Measurements from ENCODE around the gene GRM1.

Gene GRM1

DNA sequence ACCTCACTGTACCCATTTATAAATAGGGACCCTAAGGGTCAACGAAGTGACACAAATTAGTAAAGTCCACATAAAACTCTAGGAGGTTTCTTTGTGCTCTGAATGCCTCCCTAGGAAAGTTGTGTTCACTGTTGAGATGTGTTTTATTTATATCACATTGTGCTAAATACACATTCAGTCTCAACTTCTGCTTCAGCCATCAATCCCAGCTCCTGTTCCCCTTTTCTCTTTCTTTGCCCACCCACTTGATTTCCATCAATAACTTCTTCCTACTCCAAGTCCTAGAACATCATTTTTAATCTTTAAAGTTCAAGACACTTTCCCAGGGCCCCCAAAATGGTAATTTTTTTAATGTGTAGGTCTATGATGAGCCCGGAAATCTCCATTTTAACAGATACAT lies 306.5 kb downstream of the GRM1 start:
- no peak for DNase-seq (ENCODE audit: low read depth)

DNA sequence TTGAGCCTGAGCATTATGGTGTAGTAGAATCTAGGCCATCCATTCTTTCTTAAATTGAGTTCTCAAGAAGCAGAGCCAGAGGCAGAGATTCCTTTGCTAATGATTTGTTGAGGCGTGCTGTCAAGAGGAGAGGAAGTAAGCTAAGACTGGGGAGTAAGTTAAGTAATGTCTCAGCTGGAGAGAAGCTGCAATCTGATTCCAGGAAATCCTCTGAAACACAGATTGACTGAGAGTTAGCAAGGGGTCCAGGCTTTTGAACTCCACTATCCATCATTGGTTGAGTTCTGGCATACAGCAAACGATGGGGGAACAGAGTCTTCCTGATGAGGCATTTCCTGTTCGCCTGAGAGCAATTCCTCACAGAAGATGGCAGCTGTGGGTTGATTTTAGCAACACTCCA lies 307.3 kb downstream of the GRM1 start:
- no peak for DNase-seq (ENCODE audit: low read depth)

DNA sequence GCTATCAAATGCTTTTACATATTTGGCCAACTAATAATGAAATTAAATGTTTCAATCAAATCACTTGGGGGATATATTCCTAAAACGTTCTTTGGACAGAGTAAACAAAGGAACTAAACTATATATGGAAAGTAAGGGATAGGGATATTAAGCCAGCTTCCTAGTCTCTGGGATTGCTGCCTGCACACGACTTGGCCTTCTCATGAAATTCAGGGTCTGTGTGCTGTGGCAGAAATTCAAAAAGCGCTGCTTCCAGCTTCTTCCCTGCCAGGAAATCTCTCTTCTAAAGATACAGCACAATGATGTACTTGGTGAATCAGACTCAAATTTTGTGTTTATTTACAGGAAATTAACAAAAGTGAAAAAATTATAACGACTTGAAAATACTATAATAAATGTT lies 308.5 kb downstream of the GRM1 start:
- no peak for DNase-seq (ENCODE audit: low read depth)

DNA sequence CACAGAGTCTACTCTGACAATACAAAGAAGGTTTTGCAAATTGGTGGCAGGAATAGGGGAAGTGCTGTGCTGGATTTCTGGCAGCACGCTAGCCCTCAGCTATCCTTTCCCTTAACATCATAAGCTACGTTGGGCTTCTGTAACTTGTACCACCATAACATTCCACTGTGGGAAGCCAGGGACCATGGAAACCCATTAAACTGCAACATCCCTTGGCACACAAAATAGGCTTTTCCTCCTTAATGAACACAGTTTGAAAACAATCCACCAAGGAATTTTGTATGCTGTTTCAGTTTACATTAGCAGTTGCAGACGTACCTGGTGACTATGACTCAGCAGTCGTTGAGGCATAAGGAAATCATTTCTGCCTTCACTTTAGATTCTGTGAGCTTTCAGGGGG lies 310.9 kb downstream of the GRM1 start:
- no peak for DNase-seq (ENCODE audit: low read depth)

DNA sequence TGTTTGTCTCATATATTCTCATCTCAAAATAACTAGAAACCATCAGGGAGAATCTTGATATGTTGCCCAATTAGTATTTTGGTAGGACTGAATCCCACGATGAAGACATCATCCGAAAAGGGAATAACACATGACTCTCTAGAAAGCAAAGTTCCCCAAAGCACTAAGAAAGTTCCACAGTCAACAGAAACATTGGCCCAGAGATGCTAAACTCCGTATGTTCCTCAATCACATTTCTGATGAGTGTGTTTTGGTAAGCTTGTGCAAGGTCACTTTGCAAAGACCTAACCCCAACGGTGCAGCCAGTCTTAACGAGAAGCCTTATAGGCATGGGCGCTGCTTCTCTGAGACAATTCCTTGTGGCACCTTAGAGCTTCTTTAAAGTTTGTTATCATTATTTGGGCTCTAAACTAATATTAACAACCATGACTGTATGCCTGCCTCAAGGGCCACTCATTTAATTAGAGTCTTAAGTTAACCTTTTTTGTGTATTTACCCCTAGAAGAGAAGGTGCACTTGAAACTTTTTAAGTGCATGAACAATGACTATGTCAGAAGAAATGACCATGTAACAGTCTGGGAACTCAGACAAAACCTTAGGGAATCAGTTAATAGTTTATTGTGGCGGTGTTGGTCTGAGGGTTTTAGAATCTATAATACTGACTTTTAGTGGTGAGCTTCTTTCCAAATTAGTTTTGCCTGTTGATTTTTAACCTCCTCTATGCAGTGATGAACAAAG lies 312.8 kb downstream of the GRM1 start:
- no peak for DNase-seq (ENCODE audit: low read depth)

DNA sequence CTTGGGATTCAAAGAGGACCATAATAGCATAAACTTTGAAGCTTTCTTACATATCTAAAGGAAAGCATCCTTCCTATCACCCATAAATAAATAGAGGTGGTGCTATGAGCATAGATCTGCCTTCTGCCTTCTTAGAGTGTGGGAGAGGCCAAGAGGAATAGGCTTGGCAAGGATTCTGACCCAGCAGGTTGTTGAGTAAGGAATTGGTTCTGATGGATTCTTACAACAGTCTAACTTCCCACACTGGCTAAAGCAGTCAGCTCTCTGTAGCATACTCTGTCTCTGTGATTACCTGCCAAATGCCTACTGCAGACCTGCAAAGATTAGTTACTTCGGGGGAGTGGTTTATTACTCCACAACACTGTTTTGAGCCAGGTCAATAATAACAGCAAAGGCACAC lies 316.7 kb downstream of the GRM1 start:
- DNase-seq (ENCODE audit: low read depth), result no peak

DNA sequence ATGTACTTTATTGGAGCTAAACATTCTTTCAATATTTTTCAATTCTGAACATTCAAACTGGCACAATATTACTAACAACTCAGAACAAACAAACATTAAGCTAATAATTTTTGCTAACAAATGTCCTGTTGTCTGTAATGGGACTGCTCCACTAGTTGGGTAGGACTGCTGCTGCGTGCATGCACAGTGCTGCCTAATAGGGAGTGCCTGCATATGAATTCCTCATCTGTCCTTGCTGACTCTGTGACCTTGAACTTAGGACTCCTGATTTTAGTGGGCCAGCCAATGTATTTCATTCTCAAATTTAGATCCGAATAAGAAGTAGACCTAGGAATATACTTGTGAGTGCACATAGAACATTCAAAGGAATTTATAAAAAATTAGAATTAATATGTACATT lies 318.2 kb downstream of the GRM1 start:
- no peak for DNase-seq (ENCODE audit: low read depth)

DNA sequence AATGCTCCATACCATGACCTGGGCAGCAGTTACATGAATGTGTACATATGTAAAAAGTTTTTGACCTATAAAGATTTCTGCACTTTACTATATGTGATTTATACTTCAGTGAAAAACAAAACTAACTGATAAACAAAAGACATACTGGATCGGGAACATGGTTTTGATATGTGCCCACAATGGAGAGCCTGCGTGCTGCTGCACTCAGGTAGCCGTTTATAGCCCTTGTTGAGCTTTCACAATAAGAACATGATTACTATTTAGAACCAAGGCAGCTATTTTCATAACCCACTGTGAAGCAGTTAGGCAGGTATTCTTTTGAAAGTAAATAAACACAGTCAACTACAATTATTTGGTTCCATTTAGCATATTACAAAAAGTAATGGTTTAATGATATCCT lies 318.8 kb downstream of the GRM1 start:
- DNase-seq (ENCODE audit: low read depth), result no peak

DNA sequence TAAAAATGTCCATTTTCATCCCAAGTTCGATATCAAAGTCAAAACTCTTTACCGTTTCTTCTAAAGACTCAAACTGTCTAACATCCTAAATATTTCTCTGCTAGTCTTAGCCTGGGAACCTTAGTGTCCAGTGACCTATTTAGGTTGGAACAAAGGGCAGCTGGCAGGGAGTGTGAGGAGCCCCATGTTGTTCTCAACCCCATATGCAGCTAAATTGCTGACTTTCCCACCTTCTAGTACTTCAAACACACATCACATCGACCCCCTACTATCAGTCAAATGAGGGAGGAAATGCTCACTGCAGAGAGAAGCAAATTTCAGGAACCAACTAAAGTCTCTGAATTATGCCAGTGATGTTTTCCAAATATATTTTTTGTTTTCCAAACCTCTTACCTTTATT lies 322.2 kb downstream of the GRM1 start:
- no peak for DNase-seq (ENCODE audit: low read depth)

DNA sequence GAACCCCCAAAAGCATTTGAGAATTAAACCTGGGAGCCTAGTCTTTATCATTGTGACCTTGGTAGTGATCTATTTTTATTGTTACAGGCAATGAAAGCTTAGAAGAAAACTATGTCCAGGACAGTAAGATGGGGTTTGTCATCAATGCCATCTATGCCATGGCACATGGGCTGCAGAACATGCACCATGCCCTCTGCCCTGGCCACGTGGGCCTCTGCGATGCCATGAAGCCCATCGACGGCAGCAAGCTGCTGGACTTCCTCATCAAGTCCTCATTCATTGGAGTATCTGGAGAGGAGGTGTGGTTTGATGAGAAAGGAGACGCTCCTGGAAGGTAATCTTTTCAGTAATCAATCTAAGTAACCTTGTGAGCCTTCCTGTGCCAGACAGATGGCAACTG lies 323.3 kb downstream of the GRM1 start:
- no peak for DNase-seq (ENCODE audit: low read depth)

DNA sequence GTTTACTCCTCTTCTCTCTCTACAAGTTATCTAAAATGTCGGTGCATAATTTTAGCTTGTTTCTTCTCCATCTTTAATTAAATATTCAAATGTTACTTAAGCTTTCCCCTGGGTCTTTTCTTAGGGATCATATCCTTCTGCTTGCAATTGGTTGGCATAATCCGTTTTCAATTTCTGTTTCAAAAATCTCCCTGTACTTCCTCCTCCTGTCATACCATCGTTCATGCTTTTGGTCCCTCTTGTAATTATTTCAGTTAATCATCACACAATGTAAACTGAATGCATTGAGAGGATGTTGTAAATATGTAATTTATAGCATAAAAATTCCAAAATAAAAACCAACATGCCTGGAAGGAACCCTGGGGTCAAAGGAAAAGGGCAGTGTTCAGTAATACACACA lies 325.6 kb downstream of the GRM1 start:
- DNase-seq (ENCODE audit: low read depth), result no peak

DNA sequence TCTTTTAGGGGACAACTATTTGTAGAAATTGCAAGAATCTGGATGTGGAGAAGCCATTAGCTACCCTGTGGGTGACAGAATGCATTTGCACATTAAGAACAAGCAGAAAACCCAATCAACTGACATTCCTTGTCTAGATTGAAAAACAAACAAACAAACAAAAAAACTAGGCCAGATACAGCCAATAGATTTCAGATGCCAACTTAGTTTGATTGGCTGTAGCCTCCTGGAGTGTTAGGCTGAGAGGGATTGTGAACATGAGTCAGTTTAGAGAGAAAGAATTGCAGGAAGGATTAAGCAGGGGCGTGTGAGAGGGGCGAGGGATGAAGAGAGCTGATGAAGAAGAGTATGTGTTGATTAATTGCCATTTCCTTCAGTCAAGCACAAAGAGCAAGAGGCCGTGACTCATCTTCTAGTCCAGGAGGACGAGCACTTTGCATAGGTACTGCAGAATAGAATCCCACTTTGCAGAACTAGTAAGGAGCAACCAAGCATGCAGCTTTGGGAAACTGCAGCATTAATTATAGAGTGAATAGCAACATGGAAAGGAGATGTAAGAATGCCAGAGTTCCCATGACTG lies 326.7 kb downstream of the GRM1 start:
- DNase-seq (ENCODE audit: low read depth), result no peak

DNA sequence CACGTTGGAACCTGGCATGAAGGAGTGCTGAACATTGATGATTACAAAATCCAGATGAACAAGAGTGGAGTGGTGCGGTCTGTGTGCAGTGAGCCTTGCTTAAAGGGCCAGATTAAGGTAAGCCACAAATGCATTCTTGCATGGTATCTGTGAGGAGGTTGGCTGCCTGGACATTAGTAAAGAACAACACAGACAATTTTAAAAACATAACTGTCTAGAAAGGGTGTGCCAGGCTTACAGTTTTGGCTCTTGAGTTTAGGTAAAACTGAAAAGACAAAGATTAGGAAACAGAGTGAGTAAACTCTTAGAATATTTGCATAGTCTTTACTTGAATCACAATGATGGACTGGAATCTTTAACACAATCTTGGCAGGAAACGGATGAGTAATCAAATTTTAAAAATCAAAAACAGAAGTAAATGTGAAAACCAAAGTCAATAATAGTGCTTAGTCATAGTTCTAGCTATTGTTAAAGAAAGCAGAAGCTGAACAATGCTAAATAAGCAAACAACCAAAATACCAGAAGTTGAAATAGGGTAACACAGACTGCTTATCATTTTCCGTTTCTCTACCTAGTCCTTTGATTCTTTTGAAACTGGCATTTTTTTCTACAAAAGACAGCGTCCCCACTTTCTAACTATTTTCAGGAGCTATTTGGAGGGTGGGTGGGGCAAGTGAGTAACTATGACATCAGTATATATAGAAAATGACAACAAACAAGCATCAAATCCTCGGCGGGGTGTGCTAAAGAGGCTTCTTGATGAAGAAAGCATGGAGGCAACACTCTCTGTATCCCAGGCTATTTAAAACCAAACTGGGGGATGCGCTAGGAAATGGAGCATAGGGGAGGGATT lies 328.9 kb downstream of the GRM1 start:
- peak; percentile 73 for DNase-seq (ENCODE audit: low read depth)

DNA sequence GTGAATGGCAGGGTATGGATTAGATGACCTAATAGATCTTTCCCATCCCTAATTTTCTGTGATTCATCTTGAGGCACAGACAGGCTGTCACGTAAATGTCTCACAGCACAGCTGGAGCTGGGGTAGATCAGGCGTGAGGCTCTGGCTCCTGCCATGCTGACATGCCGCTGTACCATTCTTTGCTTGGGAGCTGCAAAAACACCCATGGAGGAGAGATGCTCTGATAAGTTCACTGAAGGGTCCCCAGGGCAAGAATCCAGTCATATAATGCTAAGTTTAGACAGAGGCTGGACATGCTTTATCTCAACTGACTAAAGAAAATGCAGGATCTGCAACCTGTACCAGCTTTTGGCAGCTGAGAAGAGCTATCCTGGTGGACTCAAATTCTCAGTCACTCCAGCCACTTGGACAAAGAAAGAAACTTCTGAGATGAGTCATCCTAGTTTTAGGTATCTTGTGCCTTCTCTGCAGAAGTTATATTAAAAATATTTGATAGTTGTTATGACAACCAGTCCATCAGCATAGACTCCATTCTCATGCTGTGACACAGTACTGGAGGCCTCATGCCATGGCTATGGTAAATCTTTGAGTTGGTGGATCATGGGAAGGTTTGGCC lies 329.7 kb downstream of the GRM1 start:
- peak; percentile 19 for DNase-seq (ENCODE audit: low read depth)

DNA sequence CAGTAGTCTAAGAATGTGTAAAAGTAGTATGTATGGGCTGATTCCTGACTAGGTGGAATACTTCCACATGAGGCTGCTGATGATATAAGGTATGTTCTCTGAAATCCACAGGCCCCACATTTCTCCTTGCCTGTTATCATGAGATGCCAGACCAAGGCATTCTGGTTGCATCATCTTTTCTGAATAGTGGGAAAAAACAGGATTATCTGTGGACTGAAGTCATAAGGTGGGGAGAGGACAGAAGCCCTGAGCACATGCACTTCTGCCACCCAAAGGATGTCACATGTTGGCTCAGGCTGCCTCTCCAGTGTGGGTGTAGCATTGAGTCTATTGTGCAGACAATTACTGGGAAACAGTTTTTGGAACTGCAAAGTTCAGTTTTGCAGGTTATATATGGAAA lies 330.3 kb downstream of the GRM1 start:
- DNase-seq (ENCODE audit: low read depth), result no peak

DNA sequence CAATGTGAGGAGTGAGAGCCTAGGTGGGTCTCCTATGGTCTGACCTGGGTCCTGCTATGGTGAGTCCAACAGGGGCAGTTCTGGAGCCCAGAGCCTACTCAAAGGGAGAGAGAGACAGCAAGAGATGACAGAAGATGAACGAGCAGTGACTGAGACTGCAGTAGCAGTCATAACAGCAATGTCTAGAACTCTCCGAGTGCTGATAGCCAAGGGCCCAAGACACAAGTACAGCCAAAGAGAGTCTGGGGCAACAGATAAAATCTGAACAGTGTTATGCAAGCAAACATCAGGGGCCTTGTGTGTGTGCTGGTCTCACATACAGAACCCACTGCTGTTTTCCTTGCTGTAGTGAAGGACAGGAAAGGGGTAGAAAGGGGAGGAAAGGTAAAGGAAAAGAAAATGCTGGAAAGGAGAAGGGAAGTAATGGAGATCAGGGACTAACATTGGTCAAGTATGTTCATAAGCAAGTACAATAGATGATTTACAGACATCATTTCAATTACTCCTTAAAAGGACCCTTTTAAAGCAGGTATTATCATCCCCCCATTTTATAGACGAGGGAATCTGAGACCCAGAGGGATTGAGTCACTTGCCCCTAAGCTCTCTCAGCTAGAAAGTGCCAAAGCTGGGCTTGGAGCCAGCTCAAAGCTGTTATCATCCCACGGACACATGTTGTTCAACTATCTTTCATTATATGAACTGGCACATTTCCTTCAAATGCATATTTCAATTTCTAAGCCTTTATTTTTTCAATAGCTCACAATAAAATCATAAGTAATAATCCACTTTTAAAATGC lies 332.5 kb downstream of the GRM1 start:
- peak; percentile 17 for DNase-seq (ENCODE audit: low read depth)

DNA sequence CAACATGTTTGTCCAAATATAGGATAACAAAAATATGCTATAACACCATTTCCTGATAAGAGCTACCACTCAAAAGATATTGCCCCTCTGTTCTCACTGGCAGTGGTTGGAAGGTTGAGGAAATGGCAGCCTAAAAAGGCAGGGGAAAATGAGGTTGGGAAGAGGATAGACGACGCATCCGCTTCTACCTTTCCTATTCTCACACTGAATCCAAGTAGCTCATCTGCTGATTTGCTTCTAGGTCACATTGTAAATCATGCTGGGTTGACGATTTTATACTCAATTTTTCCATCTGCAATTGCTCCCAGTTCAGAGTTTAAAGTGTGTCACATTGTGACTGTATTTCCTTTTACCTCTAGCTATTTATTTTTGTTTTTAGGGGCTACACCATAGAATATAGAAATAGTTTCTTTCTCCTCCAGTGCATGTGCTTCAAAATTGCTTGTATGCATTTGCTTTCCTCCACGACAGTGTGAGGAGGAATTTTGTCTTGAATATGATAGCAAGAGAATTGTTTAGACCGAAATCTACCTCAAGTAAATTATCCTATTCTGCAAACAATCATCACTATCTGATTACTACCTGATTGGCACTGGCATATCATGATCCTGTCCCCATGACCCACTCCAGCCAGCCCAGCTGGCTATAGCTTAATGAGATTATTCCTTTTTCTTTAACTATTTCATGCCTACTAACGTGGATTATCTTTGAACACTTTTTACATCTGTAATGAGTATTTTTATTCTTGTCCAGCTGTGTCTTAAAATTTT lies 335.2 kb downstream of the GRM1 start:
- no peak for DNase-seq (ENCODE audit: low read depth)

DNA sequence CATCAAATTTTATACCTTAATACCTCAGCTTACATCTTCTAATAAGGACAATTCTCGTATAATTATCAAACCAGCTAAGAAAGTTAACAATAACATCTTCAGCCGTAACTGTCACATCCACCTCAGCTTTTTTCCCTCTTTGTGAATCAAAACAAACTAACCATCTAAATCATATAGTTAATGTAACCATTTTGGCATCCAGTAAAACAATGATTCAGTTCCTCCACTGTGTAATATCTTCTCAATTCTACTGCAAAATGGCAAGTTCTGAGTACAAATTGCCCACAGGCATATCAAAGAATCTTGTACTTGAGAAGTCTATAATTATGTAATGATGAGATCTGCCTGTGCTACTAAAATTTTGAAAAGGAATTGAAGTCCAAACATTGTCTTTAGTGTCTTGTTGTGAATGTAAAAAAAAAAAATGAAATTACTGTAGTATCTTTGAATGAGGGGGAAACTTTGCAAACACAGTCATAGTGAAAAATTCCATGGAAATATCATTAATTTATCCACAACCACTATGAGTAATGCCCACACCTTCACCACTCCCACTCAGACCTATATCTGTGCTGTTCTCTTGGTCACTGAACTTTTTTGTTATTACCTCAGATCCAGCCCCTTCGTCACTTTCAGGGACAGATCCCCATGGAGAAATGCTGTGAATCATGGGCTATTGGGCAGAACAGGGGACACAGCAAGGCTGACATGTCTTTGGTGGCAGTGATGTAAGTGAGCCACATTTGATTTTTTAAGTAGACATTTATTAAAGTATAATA lies 336.1 kb downstream of the GRM1 start:
- no peak for DNase-seq (ENCODE audit: low read depth)

DNA sequence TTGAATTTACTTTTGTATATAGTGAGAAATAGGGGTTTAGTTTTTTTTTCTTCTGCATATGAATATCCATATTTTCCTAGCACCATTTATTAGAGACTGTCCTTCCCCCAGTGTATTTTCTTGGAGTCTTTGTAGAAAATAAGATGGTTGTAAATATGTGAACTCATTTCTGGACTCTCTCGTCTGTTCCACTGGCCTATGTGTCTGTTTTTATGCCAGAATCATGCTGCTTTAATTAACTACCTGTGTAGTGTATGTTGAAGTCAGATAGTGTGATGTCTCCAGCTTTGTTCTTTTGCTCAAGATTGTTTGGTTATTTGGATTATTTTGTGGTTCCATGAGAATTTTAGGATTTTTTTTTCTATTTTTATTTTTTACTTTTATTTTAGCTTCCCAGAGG lies 338.2 kb downstream of the GRM1 start:
- DNase-seq (ENCODE audit: low read depth), result no peak

DNA sequence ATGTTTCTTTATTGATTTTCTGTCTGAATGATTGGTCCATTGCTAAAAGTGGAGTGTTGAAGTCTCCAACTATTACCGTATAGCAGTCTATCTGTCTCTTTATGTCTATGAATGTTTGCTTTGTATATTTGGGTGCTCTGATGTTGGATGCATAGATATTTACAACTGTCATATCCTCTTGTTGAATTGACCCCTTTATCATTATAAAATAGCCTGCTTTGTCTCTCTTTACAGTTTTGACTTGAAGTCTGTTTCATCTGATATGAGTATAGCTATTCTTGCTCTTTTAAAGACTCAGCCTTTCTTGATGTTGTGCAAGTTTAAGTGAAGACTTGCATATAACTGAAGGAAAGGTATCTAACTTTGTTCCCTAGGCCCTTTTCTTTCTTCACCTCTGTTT lies 341.0 kb downstream of the GRM1 start:
- DNase-seq (ENCODE audit: low read depth), result no peak
